Prostate gland (tissue), 2 donors: Measurements from ENCODE around the gene USP13.

Source experiments
- CTCF ChIP-seq, 4 experiments: fragments of 200-600 bp in 2 of 4; fragments of 450-650 bp in 2 of 4; sonication (generic) in 2 of 4; IDR thresholded peaks; 1 replicate in 3 of 4; 2 replicates in 1 of 4; pipeline ENCODE4 v1.5.1; 2016 to 2019; ENCODE audit warnings: antibody characterized with exemption in 4 of 4, mild to moderate bottlenecking in 2 of 4, moderate library complexity in 2 of 4
- POLR2A ChIP-seq: fragments of 450-650 bp; IDR thresholded peaks from one replicate; pipeline ENCODE4 v1.6.1; 2016; ENCODE audit warnings: antibody characterized with exemption, mild to moderate bottlenecking
- POLR2AphosphoS5 ChIP-seq: sonication (generic); formaldehyde crosslinking; IDR thresholded peaks from one replicate; pipeline ENCODE4 v1.6.1; 2017; ENCODE audit warnings: antibody characterized with exemption

- TF ChIP-seq CTCF (IDR thresholded peaks at IDR 0.05) (no peak), POLR2A (no peak), POLR2AphosphoS5 (no peak)
Observed at GRCh38 chr3:179706233-179706632, 53.4 kb downstream of the USP13 start.
